AG10803 (cell line): Measurements from ENCODE around the gene MAGOH.

Source experiments
- DNase-seq: peaks from one replicate; pipeline ENCODE4 v3.0.0; 2010; ENCODE audit warnings: low read depth
- H3K4me3 ChIP-seq: 2 replicates; pipeline ENCODE4 v1.5.1; 2011; ENCODE audit warnings: mild to moderate bottlenecking, low read length, control low read depth
- CTCF ChIP-seq: conservative IDR thresholded peaks from 2 replicates; pipeline ENCODE4 v1.5.1; 2011; ENCODE audit warnings: mild to moderate bottlenecking, low read length, control low read depth, inconsistent platforms

Gene MAGOH

DNA sequence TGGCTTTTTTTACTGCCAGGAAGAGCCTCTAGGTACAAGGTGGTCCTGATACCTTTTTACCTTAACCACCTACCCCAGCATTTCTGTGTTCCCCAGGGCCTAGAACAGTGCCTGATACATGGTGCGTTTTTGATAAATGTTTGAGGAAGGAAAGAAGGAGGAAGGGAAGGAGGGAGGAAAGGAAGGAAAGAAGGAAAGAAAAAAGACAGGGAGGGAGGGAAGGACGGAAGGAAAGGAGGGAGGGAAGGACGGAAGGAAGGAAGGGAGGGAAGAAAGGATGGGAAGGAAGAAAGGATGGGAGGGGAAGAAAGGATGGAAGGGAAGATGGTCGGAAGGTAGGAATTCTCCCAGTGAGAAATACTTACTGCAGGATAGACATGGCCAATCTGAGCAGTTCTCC is 12.0 kb upstream of the MAGOH start:
- DNase-seq, result no peak
- H3K4me3 ChIP-seq, result no peak overlapping the region
- TF ChIP-seq CTCF, result no peak

- no peak overlapping the region for H3K4me3 ChIP-seq
- TF ChIP-seq CTCF, result no peak
- peak; percentile 69 for DNase-seq
Observed at GRCh38 chr1:53249706-53250105, 11.4 kb upstream of the MAGOH start.

DNA sequence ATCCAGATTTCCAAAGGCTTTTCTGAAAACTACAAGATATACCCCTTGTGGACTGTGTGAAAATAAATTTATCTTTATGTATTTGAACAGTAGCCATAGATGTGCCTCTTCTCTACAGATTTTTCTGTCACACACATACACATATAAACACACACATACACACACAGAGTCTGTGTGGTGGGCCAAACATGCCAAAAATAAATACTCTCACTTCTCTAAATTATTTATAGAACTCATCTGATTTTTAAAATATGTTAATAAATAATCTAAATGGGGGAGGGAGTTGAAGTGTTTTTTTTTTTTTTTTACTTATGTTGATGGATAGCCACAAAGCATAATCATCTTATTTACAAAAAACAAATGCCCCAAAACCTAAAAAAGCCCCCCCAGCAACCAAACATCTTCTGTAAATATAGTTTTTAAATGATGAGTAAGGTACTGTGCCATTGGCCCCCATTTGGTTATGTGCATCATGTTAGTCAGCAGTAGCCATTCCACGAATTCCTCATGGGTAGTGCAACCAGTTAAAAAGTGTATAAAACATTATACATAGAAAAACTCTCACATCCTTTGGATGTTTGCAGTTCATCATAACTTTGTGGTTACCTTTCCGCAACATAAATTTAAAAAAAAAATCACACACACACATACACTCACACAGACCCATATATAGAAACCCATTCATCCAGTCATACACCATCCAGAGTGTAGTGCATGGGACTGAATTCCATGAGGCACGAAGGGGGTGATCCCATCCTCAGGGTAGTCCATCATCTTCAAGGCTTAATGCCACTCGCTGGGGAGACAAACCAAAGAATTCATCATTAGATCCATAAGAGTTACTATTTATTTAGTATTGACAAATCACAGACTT is 8.2 kb upstream of the MAGOH start:
- no peak overlapping the region for H3K4me3 ChIP-seq
- no peak for TF ChIP-seq CTCF
- peak; percentile 96 for DNase-seq

DNA sequence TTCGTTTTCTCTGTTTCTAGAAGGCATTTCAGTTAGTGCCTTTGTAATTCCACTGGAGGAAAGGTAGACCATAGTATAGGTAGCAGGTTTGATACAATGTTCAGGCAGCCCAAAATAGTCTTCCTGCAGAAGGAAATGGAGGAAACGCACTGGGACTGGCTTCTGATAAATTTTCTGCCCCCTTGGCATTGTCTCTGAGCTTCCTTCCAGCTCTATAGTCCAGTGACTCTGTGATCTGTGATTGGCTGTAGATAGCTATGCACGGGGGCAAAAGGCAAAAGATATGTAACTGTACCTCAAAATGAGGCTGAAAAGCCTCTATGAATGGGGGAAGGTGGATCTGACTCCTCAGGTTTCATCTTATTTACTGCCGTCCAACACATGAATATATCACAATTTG is 5.8 kb upstream of the MAGOH start:
- no peak for TF ChIP-seq CTCF
- H3K4me3 ChIP-seq, result no peak overlapping the region
- DNase-seq, result no peak

GRCh38 chr1:53242381-53242780 is 4.1 kb upstream of the MAGOH start:
- H3K4me3 ChIP-seq, result no peak overlapping the region
- no peak for DNase-seq
- TF ChIP-seq CTCF, result no peak

DNA sequence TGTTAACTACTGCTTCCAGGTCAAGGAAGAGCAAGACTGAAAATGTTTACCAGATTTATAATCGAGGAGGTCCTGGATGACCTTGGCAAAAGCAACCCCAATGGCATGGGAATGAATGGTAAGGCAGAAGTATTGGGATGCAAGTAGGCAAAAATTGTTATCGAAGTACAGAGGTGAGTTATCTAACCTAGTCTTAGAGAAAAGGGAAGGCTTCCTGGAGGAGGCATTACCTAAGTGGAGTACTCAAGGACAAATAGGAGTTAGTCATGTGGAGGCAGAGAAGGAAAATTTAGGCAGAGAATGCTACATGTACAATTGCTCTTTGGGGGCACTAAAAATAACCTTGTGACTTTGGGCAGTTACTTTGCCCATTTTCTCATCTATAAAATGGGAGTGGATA is 3.5 kb upstream of the MAGOH start:
- TF ChIP-seq CTCF, result no peak

GRCh38 chr1:53237638-53238037 is 680 bp downstream of the MAGOH start:
- TF ChIP-seq CTCF, result no peak
- no peak for DNase-seq
- H3K4me3 ChIP-seq, result peak overlapping the region; percentile 100

More for the DNA sequence above, 3.5 kb upstream of the MAGOH start:
- no peak overlapping the region for H3K4me3 ChIP-seq
- no peak for DNase-seq
